Smooth muscle cell (in vitro differentiated cells): Measurements from ENCODE around the gene TK2. TPM values are rescaled to one million over a fixed set of nuclear protein-coding genes. Genes with fewer than 3 reads are reported as not detected.
A peak's percentile ranks its signal among the peaks of the same experiment; 100 is the strongest.
"Not testable (repeated sequence)": the region's sequence is repeated elsewhere in the genome, so short reads cannot be mapped to it uniquely, and the experiment has no call there.

ENCODE experiments used
- DNase-seq: peaks from one replicate; lab custom pipeline; 2025; ENCODE audit not compliant: unreplicated experiment; lab: John Stamatoyannopoulos, UW
- H2AFZ ChIP-seq: fragments of 200-600 bp; sonication (generic); 2 replicates; pipeline ENCODE4 v1.6.0; 2016; ENCODE audit warnings: antibody characterized with exemption, low read depth, mild to moderate bottlenecking
- H3F3A ChIP-seq: fragments of 200-600 bp; sonication (generic); 2 replicates; pipeline ENCODE4 v1.6.0; 2017; ENCODE audit warnings: antibody characterized with exemption, low read depth
- H3K27ac ChIP-seq: fragments of 200-600 bp; sonication (generic); 2 replicates; pipeline ENCODE4 v1.5.1; 2016; ENCODE audit warnings: low read depth, mild to moderate bottlenecking
- H3K27me3 ChIP-seq: fragments of 200-600 bp; sonication (generic); 2 replicates; pipeline ENCODE4 v1.6.1; 2016; ENCODE audit warnings: low read depth, mild to moderate bottlenecking
- H3K36me3 ChIP-seq: fragments of 200-600 bp; sonication (generic); 2 replicates; pipeline ENCODE4 v1.5.1; 2016; ENCODE audit warnings: low read depth
- H3K4me1 ChIP-seq: fragments of 200-600 bp; sonication (generic); 2 replicates; pipeline ENCODE4 v1.5.1; 2016; ENCODE audit warnings: low read depth
- H3K4me2 ChIP-seq: fragments of 200-600 bp; sonication (generic); 2 replicates; pipeline ENCODE4 v1.6.0; 2016; ENCODE audit warnings: mild to moderate bottlenecking
- H3K4me3 ChIP-seq: fragments of 200-600 bp; sonication (generic); 2 replicates; pipeline ENCODE4 v1.5.1; 2016; ENCODE audit warnings: mild to moderate bottlenecking
- H3K79me2 ChIP-seq: fragments of 200-600 bp; sonication (generic); 2 replicates; pipeline ENCODE4 v1.6.0; 2016; ENCODE audit warnings: low read depth, mild to moderate bottlenecking
- H3K9ac ChIP-seq: fragments of 200-600 bp; sonication (generic); 2 replicates; pipeline ENCODE4 v1.6.0; 2016; ENCODE audit warnings: low read depth
- H3K9me3 ChIP-seq: fragments of 200-600 bp; sonication (generic); replicated peaks from 2 replicates; pipeline ENCODE4 v1.5.1; 2016; ENCODE audit warnings: low read depth
- H4K20me1 ChIP-seq: fragments of 200-600 bp; sonication (generic); 2 replicates; pipeline ENCODE4 v1.6.0; 2016; ENCODE audit warnings: low read depth
- WGBS: methylation state at CpG from one replicate; pipeline ENCODE4 v1.1.7; 2016; ENCODE audit warnings: low lambda C conversion rate; 5-methylcytosine and 5-hydroxymethylcytosine counted together
- polyA plus RNA-seq: library from polyadenylated mRNA; unstranded; fragments of >200 nt; fragmentation: Nextera tagmentation; extraction: Ambion mirVana; gene quantifications from 2 replicates; pipeline ENCODE4 v1.2.1, GENCODE V29; 2016
- total RNA-seq: library from RNA; depleted of rRNA; stranded (reverse); fragments of >200 nt; gene quantifications from 2 replicates; pipeline ENCODE4 v1.2.3, GENCODE V29; 2014
- TF ChIP-seq, protein P1 (sequence below): fragments of 200-600 bp; sonication (generic); IDR thresholded peaks from 2 replicates; pipeline ENCODE4 v1.5.1; 2017; ENCODE audit warnings: borderline replicate concordance, mild to moderate bottlenecking, antibody characterized with exemption; ENCODE audit not compliant: insufficient read depth, poor library complexity, severe bottlenecking

Gene TK2
- total and polyA plus RNA-seq, 2 experiments from 2014 or later: 7.3 to 9.7 TPM

- Histone ChIP-seq H3K9ac (no peak overlapping the region), H3F3A (peaks cover 15% of the 10 kb centered on the region), H3K4me1 (peaks cover 11% of the 10 kb centered on the region), H3K27ac (peak overlapping the region; percentile 79), H3K36me3 (no peaks in the 10 kb centered on the region), H3K4me3 (no peak overlapping the region), H4K20me1 (no peaks in the 10 kb centered on the region), H3K9me3 (no peaks in the 10 kb centered on the region), H3K79me2 (no peaks in the 10 kb centered on the region), H3K4me2 (peak overlapping the region; percentile 59), H3K27me3 (no peaks in the 10 kb centered on the region), H2AFZ (no peak overlapping the region)
- whole genome bisulfite sequencing: 96% methylated on average over 1 of the region's 1 CpG
- TF ChIP-seq, protein P1, sequence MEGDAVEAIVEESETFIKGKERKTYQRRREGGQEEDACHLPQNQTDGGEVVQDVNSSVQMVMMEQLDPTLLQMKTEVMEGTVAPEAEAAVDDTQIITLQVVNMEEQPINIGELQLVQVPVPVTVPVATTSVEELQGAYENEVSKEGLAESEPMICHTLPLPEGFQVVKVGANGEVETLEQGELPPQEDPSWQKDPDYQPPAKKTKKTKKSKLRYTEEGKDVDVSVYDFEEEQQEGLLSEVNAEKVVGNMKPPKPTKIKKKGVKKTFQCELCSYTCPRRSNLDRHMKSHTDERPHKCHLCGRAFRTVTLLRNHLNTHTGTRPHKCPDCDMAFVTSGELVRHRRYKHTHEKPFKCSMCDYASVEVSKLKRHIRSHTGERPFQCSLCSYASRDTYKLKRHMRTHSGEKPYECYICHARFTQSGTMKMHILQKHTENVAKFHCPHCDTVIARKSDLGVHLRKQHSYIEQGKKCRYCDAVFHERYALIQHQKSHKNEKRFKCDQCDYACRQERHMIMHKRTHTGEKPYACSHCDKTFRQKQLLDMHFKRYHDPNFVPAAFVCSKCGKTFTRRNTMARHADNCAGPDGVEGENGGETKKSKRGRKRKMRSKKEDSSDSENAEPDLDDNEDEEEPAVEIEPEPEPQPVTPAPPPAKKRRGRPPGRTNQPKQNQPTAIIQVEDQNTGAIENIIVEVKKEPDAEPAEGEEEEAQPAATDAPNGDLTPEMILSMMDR: no peak
- no peak for DNase-seq
Observed at GRCh38 chr16:66569131-66569530, 19.2 kb upstream of the TK2 start.

DNA sequence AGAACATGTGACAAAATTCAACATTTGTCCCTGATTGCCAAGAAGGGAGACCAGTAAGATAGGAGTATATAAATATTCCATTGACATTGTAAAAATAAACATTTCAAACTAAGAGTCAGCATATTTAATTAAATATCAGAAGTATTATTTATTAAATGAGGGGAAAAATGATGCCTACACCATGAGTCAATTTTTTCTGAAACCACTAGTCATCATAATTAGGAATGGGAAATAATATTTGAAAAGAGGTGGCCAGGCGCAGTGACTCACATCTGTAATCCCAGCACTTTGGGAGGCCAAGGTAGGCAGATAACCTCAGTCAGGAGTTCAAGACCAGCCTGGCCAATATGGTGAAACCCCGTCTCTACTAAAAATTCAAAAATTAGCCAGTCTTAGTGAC lies 18.4 kb upstream of the TK2 start:
- Histone ChIP-seq H3K4me3 (no peak overlapping the region), H3K27me3 (no peaks in the 10 kb centered on the region), H4K20me1 (no peaks in the 10 kb centered on the region), H3K4me1 (peaks cover 11% of the 10 kb centered on the region), H3K27ac (peak overlapping the region; percentile 79), H3K9ac (no peak overlapping the region), H3K9me3 (no peaks in the 10 kb centered on the region), H2AFZ (no peak overlapping the region), H3F3A (peaks cover 15% of the 10 kb centered on the region), H3K79me2 (no peaks in the 10 kb centered on the region), H3K36me3 (no peaks in the 10 kb centered on the region), H3K4me2 (peak overlapping the region; percentile 59)
- TF ChIP-seq, protein P1: no peak
- 92% methylated on average over 2 of the region's 2 CpGs for WGBS
- DNase-seq: no peak

GRCh38 chr16:66567270-66567669 lies 17.3 kb upstream of the TK2 start:
- not testable (repeated sequence) for H3K36me3 ChIP-seq, H4K20me1 ChIP-seq, H3K9me3 ChIP-seq, H3K9ac ChIP-seq, H3K79me2 ChIP-seq, H3K27me3 ChIP-seq, H2AFZ ChIP-seq, H3K4me2 ChIP-seq, DNase-seq, H3K4me3 ChIP-seq, H3K27ac ChIP-seq
- WGBS: 95% methylated on average over 3 of the region's 3 CpGs
- H3K4me1 ChIP-seq: peaks cover 11% of the 10 kb centered on the region
- H3F3A ChIP-seq: peaks cover 15% of the 10 kb centered on the region

DNA sequence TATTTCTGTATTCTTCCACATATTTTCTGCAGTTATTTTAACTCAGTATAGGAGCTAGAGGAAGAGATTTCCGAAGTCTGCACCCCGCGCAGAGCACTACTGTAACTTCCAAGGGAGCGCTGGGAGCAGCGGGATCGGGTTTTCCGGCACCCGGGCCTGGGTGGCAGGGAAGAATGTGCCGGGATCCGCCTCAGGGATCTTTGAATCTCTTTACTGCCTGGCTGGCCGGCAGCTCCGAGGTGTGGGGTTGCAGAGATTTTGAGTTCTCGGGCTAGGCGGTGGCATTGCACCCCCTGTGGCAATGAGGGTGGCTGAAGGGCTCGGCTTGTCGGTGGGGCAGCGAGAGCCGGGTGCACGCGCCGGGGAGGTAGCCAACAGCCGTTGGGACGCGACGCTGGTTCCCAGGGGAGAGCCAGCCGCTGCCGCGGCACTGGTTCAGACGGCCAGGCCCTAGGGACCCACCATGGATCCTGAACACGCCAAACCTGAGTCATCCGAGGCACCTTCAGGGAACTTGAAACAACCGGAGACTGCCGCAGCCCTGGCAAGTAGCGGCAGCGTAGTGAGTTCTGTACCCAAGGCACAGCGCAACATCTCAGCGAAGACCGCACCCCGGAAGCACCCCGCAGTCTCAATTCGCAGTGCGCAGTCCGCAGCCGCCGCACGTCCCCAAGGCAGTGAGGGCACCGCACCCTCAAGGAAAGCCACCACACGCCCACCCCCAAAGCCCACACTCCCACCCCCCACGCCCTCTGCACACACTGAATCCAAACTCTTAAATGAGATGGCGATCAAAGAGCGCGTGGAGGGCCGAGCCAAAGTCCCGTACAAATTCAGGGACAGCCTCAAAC lies 16.4 kb upstream of the TK2 start, which contains the start of gene CMTM1:
Gene CMTM1, plus strand, starts transcription at position 389 of the 851 bp plus-strand sequence. Its CDS starts 75 bp downstream, at position 464.
- Histone ChIP-seq H3K36me3 (no peaks in the 10 kb centered on the region), H3K9ac (no peak within 1 kb of the TSS), H3K9me3 (no peaks in the 10 kb centered on the region), H3K79me2 (no peaks in the 10 kb centered on the region), H3F3A (peaks cover 15% of the 10 kb centered on the region), H3K4me2 (no peak within 1 kb of the TSS), H3K27me3 (no peaks in the 10 kb centered on the region), H3K27ac (no peak within 1 kb of the TSS), H4K20me1 (no peaks in the 10 kb centered on the region), H3K4me3 (no peak within 1 kb of the TSS), H2AFZ (no peak within 1 kb of the TSS), H3K4me1 (peaks cover 11% of the 10 kb centered on the region)
- DNase-seq: no peak
- TF ChIP-seq, protein P1: no peak
- WGBS: 96% methylated on average over 54 of the region's 54 CpGs
